Medulla oblongata (tissue), 1 donor: Measurements from ENCODE around the gene ANGEL2.
A peak's percentile ranks its signal among the peaks of the same experiment; 100 is the strongest.
"Not testable (repeated sequence)": the region's sequence is repeated elsewhere in the genome, so short reads cannot be mapped to it uniquely, and the experiment has no call there.

Experiments used
- DNase-seq: peaks from one replicate; pipeline ENCODE4 v3.0.0-alpha.2; 2015; ENCODE audit errors: extremely low spot score

Gene ANGEL2

DNA sequence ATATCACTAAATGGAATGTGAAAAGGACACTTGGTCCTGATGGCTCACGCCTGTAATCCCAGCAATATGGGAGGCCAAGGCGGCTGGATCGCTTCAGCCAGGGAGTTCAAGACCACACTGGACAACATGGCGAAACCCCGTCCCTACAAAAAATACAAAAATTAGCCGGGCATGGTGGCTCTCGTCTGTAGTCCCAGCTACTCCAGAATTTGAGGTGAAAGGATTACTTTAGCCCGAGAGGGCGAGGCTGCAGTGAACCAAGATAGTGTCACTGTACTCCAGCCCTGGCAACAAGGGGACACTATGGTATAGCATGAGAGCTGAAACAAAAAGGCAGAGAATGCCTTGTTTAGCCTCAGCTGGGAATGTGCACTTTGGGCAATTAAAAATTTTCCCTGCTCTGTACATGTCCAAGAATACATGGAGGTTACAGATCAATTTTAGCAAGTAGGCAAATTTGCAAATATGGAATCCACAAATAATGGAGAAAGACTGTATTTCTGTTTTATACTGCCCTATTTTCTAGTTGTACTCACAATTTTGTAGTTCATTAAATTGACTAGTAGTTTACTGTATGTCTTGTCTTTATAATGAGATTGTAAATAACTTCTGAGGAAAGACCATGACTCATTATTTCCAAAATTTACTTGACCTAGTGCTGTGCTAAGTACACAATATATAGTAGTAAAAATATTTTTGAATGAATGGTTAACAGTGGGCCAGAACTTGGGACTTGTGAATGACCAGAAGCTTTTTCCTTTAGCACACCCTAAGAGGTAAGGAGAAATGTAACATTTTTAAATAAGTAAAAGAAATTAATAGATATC, 2.0 kb upstream of the ANGEL2 start:
- DNase-seq: no peak

GRCh38 chr1:213014642-213015041, 1.0 kb downstream of the ANGEL2 start:
- DNase-seq: peak; percentile 17

DNA sequence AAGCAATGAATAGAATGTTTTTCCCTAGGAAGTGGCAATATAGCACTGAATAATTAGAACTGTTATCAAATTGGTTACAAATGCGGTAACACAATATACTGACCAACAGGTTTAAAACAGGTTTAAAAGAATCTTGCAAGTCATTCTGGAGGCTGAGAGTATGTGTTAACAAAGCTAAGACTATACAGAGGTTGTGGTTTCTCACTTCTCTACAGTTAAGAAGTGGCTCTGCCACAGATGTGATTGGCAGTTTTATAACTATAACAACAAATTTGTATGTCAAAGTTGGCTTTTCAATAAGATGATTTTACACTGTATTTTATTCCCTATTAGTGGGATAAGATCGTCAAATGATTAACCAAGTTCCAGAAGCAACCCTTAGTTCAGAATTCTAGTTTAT, 7.1 kb downstream of the ANGEL2 start:
- DNase-seq: no peak

DNA sequence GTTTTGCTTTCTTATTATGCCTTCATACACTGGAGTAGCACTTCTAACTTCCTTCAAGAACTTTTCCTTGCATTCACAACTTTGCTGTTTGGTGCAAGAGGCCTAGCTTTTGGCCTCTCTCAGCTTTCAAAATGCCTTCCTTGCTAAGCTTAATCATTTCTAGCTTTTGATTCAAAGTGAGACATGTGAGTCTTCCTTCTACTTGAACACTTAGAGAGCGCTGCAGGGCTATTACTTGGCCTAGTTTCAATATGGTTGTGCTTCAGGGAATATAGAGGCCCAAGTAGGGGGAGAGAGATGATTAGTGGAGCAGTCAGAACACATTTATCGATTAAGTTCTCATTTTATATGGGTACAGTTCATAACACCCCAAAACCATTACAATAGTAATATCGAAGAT, 12.4 kb downstream of the ANGEL2 start:
- no peak for DNase-seq

GRCh38 chr1:212994926-212995325, 20.7 kb downstream of the ANGEL2 start:
- no peak for DNase-seq

GRCh38 chr1:212993960-212994359, 21.7 kb downstream of the ANGEL2 start:
- not testable (repeated sequence) for DNase-seq

DNA sequence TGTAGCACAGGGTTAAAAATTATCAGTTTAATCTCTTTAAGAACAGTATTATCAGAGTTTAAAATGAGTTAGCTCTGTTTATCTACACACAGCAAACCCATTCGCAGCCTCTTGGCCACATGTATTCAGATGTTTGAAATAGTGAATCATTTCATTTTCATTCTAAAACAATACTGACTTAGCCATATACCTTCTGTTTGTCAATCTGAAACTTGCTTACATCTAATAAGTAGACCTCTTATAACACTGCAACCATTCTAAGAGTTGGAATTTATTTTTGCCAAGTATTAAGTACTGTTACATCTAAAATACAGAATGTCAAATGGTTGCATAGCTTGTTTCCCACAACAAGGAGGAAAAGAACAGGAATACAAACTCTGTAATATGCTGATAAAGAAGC, 25.4 kb downstream of the ANGEL2 start:
- no peak for DNase-seq

DNA sequence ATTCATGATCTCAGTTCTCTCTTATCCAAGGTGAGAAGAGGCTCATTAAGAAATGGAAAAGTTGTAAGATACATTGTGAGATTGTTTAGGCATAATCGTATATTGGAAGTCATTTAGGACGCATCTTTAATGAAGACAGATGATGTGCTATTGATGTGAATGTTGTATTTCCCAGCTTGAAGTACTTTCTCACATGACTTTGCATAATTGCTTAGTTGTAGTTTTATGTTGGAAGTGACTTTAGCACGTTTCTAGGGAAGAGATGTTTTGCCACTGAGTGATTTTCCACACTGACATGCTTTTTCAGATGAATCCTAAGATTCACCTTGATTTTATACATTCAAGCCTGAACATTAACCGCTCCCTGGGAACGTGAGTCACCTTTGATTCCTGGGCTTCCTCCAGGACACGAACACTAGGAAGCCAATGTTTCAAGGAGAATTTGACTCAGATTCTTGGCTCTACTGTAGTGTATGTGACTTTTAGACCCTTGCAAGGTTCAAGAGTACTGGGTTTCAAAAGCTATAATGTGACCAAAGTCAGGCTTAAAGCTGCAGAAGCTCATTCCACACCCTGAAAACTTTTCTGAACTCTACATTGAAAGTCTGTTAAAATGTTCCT, 27.9 kb downstream of the ANGEL2 start:
- no peak for DNase-seq

GRCh38 chr1:212986551-212986950, 29.1 kb downstream of the ANGEL2 start:
- no peak for DNase-seq

DNA sequence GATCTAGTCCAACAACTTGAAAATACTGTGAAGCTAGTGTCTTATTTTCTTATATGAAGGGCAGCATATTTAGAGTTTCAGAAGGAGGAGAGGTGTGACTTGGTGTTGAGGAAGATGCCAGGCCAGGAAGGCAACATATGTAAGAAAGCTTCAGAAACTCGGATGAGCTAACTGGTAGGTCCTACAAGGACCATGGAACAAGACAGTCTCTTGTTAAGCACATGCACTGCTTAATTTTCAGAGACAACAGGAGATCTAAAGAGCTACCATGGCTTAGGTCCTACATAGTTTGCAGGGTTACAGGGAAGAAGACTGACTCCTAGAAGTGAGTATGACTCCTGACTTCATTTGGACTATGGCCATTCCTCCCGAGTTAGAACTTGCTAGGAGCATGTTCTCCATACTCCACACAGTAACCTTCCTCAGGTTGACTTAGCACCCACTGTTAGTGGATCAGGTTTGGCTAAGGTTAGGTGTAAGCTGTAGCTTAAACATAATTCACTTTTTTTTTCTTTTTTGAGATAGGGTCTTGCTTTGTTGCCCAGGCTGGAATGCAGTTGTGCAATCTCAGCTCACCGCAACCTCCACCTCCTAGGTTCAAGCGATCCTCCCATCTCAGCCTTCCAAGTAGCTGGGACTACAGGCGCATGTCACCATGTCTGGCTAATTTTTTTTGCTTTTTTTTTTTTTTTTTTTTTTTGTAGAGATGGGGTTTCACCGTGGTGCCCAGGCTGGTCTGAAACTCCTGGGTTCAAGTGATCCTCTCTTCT, 31.0 kb downstream of the ANGEL2 start:
- no peak for DNase-seq

DNA sequence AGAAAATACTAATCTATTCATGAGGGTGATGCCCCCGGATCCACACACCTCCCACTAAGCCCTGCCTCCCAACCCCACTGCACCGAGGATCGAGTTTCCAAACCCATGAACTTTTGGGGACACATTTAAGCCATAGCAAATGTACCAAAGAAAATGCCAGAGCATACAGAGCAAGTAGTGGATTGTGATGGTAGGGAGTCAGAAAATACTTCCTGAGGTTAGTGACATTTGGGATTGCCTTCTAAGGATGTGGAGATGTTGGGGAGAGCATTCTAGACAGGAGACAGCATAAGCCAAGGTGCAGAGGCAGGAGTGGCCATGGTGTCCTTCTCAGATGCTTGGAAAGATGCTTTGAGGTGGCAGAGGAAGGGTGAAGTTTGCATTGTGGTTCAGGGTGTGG, 32.2 kb downstream of the ANGEL2 start:
- no peak for DNase-seq

- DNase-seq: no peak
Measured at GRCh38 chr1:212982430-212983152, 33.1 kb downstream of the ANGEL2 start.

GRCh38 chr1:212981571-212982328, 33.9 kb downstream of the ANGEL2 start:
- DNase-seq: no peak

GRCh38 chr1:212981025-212981495, 34.6 kb downstream of the ANGEL2 start:
- DNase-seq: peak; percentile 8

DNA sequence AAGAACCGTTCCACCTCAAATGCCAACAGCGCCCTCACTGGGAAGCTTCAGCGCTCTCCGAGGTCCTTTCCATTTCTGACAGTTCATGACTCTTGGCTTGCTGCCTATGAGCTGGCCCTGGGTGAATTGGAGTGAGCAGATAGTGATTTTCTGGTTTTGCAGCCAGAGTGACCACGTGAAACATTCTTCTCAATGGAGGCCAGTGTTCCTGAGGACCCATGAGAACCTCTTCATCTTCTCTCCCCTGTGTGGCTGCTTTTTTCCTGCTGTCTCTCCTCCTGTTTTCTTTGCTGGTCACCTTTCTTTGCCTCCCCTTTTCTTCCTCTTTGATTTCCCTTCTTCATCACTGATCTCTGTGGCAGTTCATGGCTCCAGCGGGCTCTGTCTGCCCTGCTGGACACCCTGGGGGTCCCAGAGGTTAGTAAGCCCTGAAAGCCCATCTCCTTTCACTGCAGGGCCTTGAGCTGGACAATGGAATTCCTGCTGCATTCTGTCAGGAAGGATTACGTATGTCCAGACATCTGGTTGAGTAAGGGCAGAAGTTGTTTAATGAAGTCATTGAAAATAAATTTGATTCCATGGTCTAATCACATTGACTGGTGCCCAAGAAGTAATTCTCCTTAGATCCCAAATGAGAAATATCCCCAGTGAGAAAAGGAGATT, 35.4 kb downstream of the ANGEL2 start:
- DNase-seq: no peak

GRCh38 chr1:212979340-212980122, 36.1 kb downstream of the ANGEL2 start:
- no peak for DNase-seq

DNA sequence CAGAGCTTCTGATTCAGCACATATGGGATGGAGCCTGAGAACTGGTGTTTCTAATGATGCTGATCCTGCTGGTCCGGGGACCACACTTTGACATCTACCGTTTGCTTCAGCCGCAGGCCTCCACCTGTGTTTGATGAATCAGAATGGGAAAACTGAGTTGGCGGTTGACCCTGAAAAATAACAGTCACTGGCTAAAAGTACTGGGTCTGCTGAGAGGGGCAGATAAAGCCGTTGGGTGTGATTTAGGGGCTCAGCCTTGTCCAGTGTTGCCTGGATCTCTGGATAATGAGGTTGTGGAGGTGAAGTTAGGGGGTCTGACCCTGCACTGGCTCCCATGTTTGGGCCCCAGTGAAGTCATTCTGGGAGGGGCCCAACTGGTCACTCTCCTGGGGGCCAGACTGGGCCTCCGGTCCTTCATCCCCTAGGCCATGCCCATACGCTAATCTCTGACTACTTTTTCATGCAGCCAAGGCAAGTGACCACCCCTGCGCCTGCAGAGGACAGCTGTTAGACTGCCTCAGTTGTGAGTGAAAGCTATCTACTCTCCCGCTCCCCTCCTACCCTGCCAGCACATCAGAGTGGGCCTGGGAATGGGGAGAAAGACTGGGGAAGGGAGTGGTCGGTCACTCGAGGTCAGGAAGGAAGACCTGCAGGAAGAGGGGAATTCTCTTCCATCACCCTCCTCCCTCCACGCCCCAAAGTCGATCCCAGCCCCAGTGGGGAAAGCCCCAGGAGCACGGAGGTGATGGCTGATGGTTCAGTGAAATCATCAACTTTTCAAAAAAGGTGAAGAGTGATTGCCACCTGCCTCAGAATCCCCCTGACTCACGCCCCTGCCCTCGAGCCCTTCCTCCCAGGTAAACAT, 37.7 kb downstream of the ANGEL2 start:
- DNase-seq: no peak

GRCh38 chr1:212976586-212976985, 39.1 kb downstream of the ANGEL2 start:
- no peak for DNase-seq
